GM18858 (cell line): Measurements from ENCODE around the gene HSD3B7.

ENCODE experiments used
- ATAC-seq: cut with Tn5 transposase; IDR thresholded peaks from one replicate; pipeline ENCODE4 v1.9.1; 2021; ENCODE audit not compliant: unreplicated experiment

The HSD3B7 gene

GRCh38 chr16:30982548-30983288 lies 2.3 kb upstream of the HSD3B7 start:
- no peak for ATAC-seq

- ATAC-seq = no peak
These were observed 1.6 kb upstream of the HSD3B7 start for GRCh38 chr16:30983289-30983889.

GRCh38 chr16:30983898-30984610 lies 953 bp upstream of the HSD3B7 start:
- no peak for ATAC-seq

- no peak for ATAC-seq
These were observed 558 bp downstream of the HSD3B7 start for GRCh38 chr16:30985401-30986128.

- ATAC-seq = no peak
These were observed 1.4 kb downstream of the HSD3B7 start for GRCh38 chr16:30986129-30986991.

GRCh38 chr16:30987581-30988190 lies 2.7 kb downstream of the HSD3B7 start:
- no peak for ATAC-seq

GRCh38 chr16:30989469-30990047 lies 4.6 kb downstream of the HSD3B7 start:
- no peak for ATAC-seq

GRCh38 chr16:30990105-30990504 lies 5.1 kb downstream of the HSD3B7 start:
- ATAC-seq = no peak

- ATAC-seq = no peak
These were observed 6.0 kb downstream of the HSD3B7 start for GRCh38 chr16:30991052-30991451.

- ATAC-seq = no peak
These were observed 7.3 kb downstream of the HSD3B7 start for GRCh38 chr16:30992276-30992780.

- no peak for ATAC-seq
These were observed 8.2 kb downstream of the HSD3B7 start for GRCh38 chr16:30992931-30993816.

- no peak for ATAC-seq
These were observed 10.9 kb downstream of the HSD3B7 start for GRCh38 chr16:30995927-30996323.

- no peak for ATAC-seq
These were observed 11.4 kb downstream of the HSD3B7 start for GRCh38 chr16:30996324-30996984.

- no peak for ATAC-seq
These were observed 12.1 kb downstream of the HSD3B7 start for GRCh38 chr16:30996985-30997724.

- no peak for ATAC-seq
These were observed 13.0 kb downstream of the HSD3B7 start for GRCh38 chr16:30997725-30998711.
